H9 (cell line): Measurements from ENCODE around the gene NCAM1. TPM values are rescaled to one million over a fixed set of nuclear protein-coding genes. Genes with fewer than 3 reads are reported as not detected.

Experiments
- DNase-seq: peaks from one replicate; pipeline ENCODE4 v3.0.0-alpha.2; 2017
- H2AFZ ChIP-seq: one replicate; pipeline ENCODE4 v1.6.1; 2013; ENCODE audit warnings: mild to moderate bottlenecking, low read length, control low read depth, moderate library complexity
- H2AK5ac ChIP-seq: 2 replicates; pipeline ENCODE4 v1.6.1; 2013; ENCODE audit warnings: low read length, control low read depth, mixed read lengths; ENCODE audit not compliant: insufficient read length
- H2BK120ac ChIP-seq: one replicate; pipeline ENCODE4 v1.6.1; 2013; ENCODE audit warnings: low read depth, mild to moderate bottlenecking, low read length, control low read depth, inconsistent platforms; ENCODE audit not compliant: poor library complexity, severe bottlenecking
- H2BK12ac ChIP-seq: 2 replicates; pipeline ENCODE4 v1.6.1; 2013; ENCODE audit warnings: low read length, control low read depth, mixed read lengths, low read depth; ENCODE audit not compliant: insufficient read length
- H2BK15ac ChIP-seq: 2 replicates; pipeline ENCODE4 v1.6.1; 2013; ENCODE audit warnings: low read depth, low read length, control low read depth
- H2BK20ac ChIP-seq: one replicate; pipeline ENCODE4 v1.6.1; 2013; ENCODE audit warnings: low read depth, mild to moderate bottlenecking, low read length, control low read depth, inconsistent platforms; ENCODE audit not compliant: poor library complexity, severe bottlenecking
- H2BK5ac ChIP-seq: 2 replicates; pipeline ENCODE4 v1.6.1; 2013; ENCODE audit warnings: low read length, control low read depth, mixed read lengths; ENCODE audit not compliant: insufficient read length
- H3K14ac ChIP-seq: 2 replicates; pipeline ENCODE4 v1.6.1; 2013; ENCODE audit warnings: low read length, control low read depth; ENCODE audit not compliant: insufficient read depth
- H3K18ac ChIP-seq: 2 replicates; pipeline ENCODE4 v1.6.1; 2013; ENCODE audit warnings: low read depth, mild to moderate bottlenecking, mixed read lengths, low read length, control low read depth; ENCODE audit not compliant: insufficient read length
- H3K23ac ChIP-seq: 2 replicates; pipeline ENCODE4 v1.6.1; 2013; ENCODE audit warnings: low read length, control low read depth, mixed read lengths, low read depth; ENCODE audit not compliant: insufficient read length
- H3K23me2 ChIP-seq: 2 replicates; pipeline ENCODE4 v1.6.1; 2013; ENCODE audit warnings: low read depth, mild to moderate bottlenecking, mixed read lengths, low read length, control low read depth; ENCODE audit not compliant: insufficient read length, poor library complexity, severe bottlenecking
- H3K27ac ChIP-seq: 2 replicates; pipeline ENCODE4 v1.5.1; 2013; ENCODE audit warnings: low read length, control low read depth, mixed read lengths, low read depth; ENCODE audit not compliant: insufficient read length
- H3K27me3 ChIP-seq: 2 replicates; pipeline ENCODE4 v1.6.1; 2013; ENCODE audit warnings: low read length, control low read depth, inconsistent platforms; ENCODE audit not compliant: insufficient read depth
- H3K4ac ChIP-seq: 2 replicates; pipeline ENCODE4 v1.6.1; 2013; ENCODE audit warnings: low read depth, mild to moderate bottlenecking, control low read depth, inconsistent platforms, low read length, moderate library complexity
- H3K4me1 ChIP-seq: 2 replicates; pipeline ENCODE4 v1.6.1; 2013; ENCODE audit warnings: low read length, control low read depth, inconsistent platforms; ENCODE audit not compliant: insufficient read depth
- H3K4me2 ChIP-seq: 2 replicates; pipeline ENCODE4 v1.6.1; 2013; ENCODE audit warnings: low read length, control low read depth, mixed read lengths; ENCODE audit not compliant: insufficient read length, insufficient read depth
- H3K56ac ChIP-seq: 2 replicates; pipeline ENCODE4 v1.6.1; 2013; ENCODE audit warnings: low read depth, mild to moderate bottlenecking, mixed read lengths, low read length, control low read depth; ENCODE audit not compliant: insufficient read length
- H3K79me1 ChIP-seq: 2 replicates; pipeline ENCODE4 v1.6.1; 2013; ENCODE audit warnings: low read depth, mild to moderate bottlenecking, moderate library complexity, low read length, control low read depth, inconsistent platforms; ENCODE audit not compliant: insufficient read depth, poor library complexity, severe bottlenecking
- H3K79me2 ChIP-seq: 2 replicates; pipeline ENCODE4 v1.6.1; 2013; ENCODE audit warnings: low read length, control low read depth, inconsistent platforms; ENCODE audit not compliant: insufficient read depth
- H3K9ac ChIP-seq: 2 replicates; pipeline ENCODE4 v1.6.1; 2013; ENCODE audit warnings: low read length, control low read depth, mixed read lengths; ENCODE audit not compliant: insufficient read length; ENCODE audit errors: extremely low read depth
- H3K9me3 ChIP-seq: one replicate; pipeline ENCODE4 v1.6.1; 2013; ENCODE audit warnings: low read depth, low read length, inconsistent platforms; ENCODE audit not compliant: control insufficient read depth
- H3T11ph ChIP-seq: one replicate; pipeline ENCODE4 v1.6.1; 2013; ENCODE audit warnings: mild to moderate bottlenecking, low read length, control low read depth, inconsistent platforms
- H4K20me1 ChIP-seq: one replicate; pipeline ENCODE4 v1.6.1; 2013; ENCODE audit not compliant: control insufficient read depth, insufficient read length, insufficient read depth
- H4K5ac ChIP-seq: 2 replicates; pipeline ENCODE4 v1.6.1; 2013; ENCODE audit warnings: low read depth, mild to moderate bottlenecking, mixed read lengths, low read length, control low read depth; ENCODE audit not compliant: insufficient read length
- H4K8ac ChIP-seq: replicated peaks from 2 replicates; pipeline ENCODE4 v1.6.1; 2013; ENCODE audit warnings: low read length, control low read depth, mixed read lengths, low read depth; ENCODE audit not compliant: insufficient read length
- H4K91ac ChIP-seq: 2 replicates; pipeline ENCODE4 v1.6.1; 2013; ENCODE audit warnings: low read depth, mild to moderate bottlenecking, moderate library complexity, mixed read lengths, low read length, control low read depth; ENCODE audit not compliant: insufficient read length
- H3K27ac Mint-ChIP-seq, 3 experiments: 2 replicates in 2 of 3; 3 replicates in 1 of 3; pipeline ENCODE4 v1.8.0; 2020 to 2021; ENCODE audit warnings: mixed read lengths in 3 of 3, mild to moderate bottlenecking in 1 of 3, moderate library complexity in 1 of 3
- H3K27me3 Mint-ChIP-seq: 2 replicates; pipeline ENCODE4 v1.8.0; 2021; ENCODE audit warnings: low read depth, mild to moderate bottlenecking, moderate library complexity, mixed read lengths
- H3K36me3 Mint-ChIP-seq, 3 experiments: 2 replicates in 2 of 3; 3 replicates in 1 of 3; pipeline ENCODE4 v1.8.0; 2020 to 2021; ENCODE audit warnings: low read depth in 3 of 3, mixed read lengths in 3 of 3; ENCODE audit not compliant: insufficient read depth in 1 of 3
- H3K4me1 Mint-ChIP-seq, 2 experiments: 2 replicates each; pipeline ENCODE4 v1.8.0; 2020; ENCODE audit warnings: mixed read lengths in 2 of 2
- H3K4me3 Mint-ChIP-seq, 2 experiments: 2 replicates in 1 of 2; 3 replicates in 1 of 2; pipeline ENCODE4 v1.8.0; 2020 to 2021; ENCODE audit warnings: mild to moderate bottlenecking in 2 of 2, mixed read lengths in 2 of 2, moderate library complexity in 1 of 2
- H3K9me3 Mint-ChIP-seq, 2 experiments: 2 replicates in 1 of 2; 3 replicates in 1 of 2; pipeline ENCODE4 v1.8.0; 2020; ENCODE audit warnings: mild to moderate bottlenecking in 2 of 2, mixed read lengths in 2 of 2, moderate library complexity in 1 of 2
- CTCF ChIP-seq: fragments of 200-600 bp; sonication (generic); conservative IDR thresholded peaks from 3 replicates; pipeline ENCODE4 v1.8.0; 2021; ENCODE audit warnings: antibody characterized with exemption, mild to moderate bottlenecking
- WGBS: extraction: QIAGEN DNeasy Blood & Tissue Kit; methylation state at CpG from one replicate; pipeline ENCODE4 v1.1.7; 2013; ENCODE audit warnings: missing lambda C conversion rate, low lambda C conversion rate, mixed read lengths; ENCODE audit not compliant: insufficient read length; ENCODE audit errors: extremely low coverage; 5-methylcytosine and 5-hydroxymethylcytosine counted together
- total RNA-seq: library from RNA; stranded (reverse); gene quantifications from 2 replicates; pipeline ENCODE4 v1.2.1, GENCODE V29; 2021

The NCAM1 gene
- total RNA-seq, 1 experiment from 2014 or later: 2.5 TPM

GRCh38 chr11:113189909-113190667 lies 228.9 kb downstream of the NCAM1 start:
- H3K9me3 Mint-ChIP-seq: no peaks in the 10 kb centered on the region; a peak in 2 of 5 replicates
- Histone ChIP-seq H3K14ac (no peak overlapping the region), H2BK120ac (no peak overlapping the region), H3K9me3 (no peaks in the 10 kb centered on the region), H3K79me1 (no peaks in the 10 kb centered on the region), H3K23ac (no peak overlapping the region), H3T11ph (no peak overlapping the region), H2AFZ (no peak overlapping the region), H4K20me1 (no peaks in the 10 kb centered on the region), H3K4me2 (no peak overlapping the region), H3K79me2 (no peaks in the 10 kb centered on the region), H3K23me2 (no peaks in the 10 kb centered on the region), H4K8ac (no peak overlapping the region), H3K4ac (no peak overlapping the region), H4K5ac (no peak overlapping the region), H3K4me1 (peaks cover 5% of the 10 kb centered on the region; the same call in 1 of the 2 replicates), H2BK20ac (no peak overlapping the region), H3K9ac (no peak overlapping the region), H4K91ac (no peak overlapping the region), H2BK15ac (no peak overlapping the region), H3K18ac (no peak overlapping the region), H3K27me3 (0 out of 2 replicates have a peak, but pooled peaks cover 2% of the 10 kb centered on the region), H3K27ac (no peak overlapping the region), H2BK5ac (no peak overlapping the region), H2BK12ac (no peak overlapping the region), H3K56ac (no peak overlapping the region), H2AK5ac (no peak overlapping the region)
- H3K27ac Mint-ChIP-seq: no peak overlapping the region
- peaks cover 6% of the 10 kb centered on the region; the same call in 1 of the 2 replicates for H3K27me3 Mint-ChIP-seq
- WGBS: no CpG with 5 or more reads among the region's 8 CpGs
- no peak for DNase-seq
- TF ChIP-seq CTCF: no peak
- peaks cover 12 to 14% of the 10 kb centered on the region in 2 experiments for H3K4me1 Mint-ChIP-seq
- H3K4me3 Mint-ChIP-seq: no peak overlapping the region
- H3K36me3 Mint-ChIP-seq: no peaks in the 10 kb centered on the region
